Occipital lobe (tissue), 2 donors: ENCODE measurements around the gene TTLL5. TPM values are rescaled to one million over a fixed set of nuclear protein-coding genes. Genes with fewer than 3 reads are reported as not detected.

Source experiments
- DNase-seq: peaks from one replicate; lab custom pipeline; 2025; lab: John Stamatoyannopoulos, UW
- total RNA-seq: library from RNA; depleted of rRNA; stranded (reverse); fragments of >200 nt; gene quantifications from one replicate; pipeline ENCODE4 v1.2.3, GENCODE V29; 2014

Gene TTLL5
- total RNA-seq, 1 donor from 2014 or later, result 36.7 TPM

DNA sequence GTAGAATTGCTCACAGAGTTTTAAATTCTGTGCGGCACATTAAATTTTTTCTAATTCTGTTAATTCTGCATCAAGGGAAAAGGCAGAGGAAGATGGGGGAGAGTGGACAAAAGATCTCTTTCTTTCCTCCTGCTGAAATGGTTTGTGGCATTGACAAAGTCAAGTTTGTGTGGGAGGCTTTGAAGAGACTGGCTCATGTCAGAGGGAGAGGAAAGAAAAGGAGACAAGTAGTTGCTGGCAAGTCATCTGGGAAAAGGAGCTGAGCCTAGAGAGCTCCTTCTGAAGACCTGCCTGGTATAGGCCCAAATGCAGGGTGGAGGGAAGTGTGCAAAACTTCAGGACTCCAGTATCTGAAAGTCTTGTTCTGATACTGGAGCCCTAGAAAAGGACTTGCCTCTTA lies 36.3 kb downstream of the TTLL5 start:
- no peak for DNase-seq

DNA sequence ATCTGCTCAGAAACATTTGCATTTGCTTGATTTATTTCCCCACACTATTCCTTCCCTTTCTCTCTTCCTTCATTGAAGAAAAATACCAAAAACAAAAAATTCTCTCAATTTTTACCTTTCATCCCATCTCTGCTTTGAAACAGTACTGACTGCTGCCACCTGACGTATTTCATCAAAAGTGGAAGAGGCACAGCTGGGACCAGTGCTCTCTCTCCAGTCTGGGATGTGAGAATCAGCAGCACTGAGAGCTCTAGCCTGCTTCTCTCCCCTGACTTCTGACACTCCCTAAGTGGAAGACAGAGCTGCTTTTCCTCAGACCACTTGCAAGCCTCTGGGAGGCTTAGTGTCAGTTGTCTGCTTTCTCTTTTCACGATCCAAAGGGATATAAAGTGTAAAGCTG lies 36.9 kb downstream of the TTLL5 start:
- DNase-seq, result no peak

DNA sequence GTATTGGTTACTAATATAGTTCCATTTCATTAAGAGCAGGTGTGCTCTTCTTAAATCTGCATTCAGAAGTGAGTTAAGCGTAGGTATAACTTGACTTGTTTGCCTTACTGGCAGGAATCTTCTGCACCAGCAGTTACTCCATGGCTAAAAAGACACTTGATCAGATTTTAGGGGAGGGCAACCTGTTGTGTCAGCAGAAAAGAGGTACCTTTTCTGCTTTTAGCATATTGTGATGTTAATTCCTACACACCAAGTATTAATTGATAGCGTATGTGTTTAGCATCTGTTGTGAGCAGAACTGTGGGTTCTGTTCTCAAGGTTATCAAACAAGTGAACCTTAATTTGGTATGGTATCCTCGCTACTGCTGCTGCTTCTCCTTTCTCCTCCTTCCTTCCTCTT lies 38.3 kb downstream of the TTLL5 start:
- no peak for DNase-seq

DNA sequence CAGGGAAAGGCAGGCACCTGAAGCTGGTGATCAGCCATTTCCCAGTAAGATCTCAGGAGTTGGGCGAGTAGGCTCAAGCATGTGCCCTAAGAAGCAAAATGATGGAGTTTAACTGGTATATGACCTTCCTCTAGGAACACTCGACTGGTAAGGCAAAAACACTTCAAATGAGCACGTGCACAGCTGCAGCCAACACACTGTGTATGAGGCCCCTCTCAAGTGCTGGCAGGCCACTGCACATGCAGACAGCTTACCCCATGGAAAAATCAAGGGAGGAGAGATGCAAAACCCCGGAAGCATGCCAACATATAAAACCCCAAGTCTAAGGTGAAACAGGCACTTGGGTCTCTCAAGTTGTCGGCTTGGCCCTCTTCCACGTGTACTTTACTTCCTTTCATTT lies 39.2 kb downstream of the TTLL5 start:
- DNase-seq, result no peak

DNA sequence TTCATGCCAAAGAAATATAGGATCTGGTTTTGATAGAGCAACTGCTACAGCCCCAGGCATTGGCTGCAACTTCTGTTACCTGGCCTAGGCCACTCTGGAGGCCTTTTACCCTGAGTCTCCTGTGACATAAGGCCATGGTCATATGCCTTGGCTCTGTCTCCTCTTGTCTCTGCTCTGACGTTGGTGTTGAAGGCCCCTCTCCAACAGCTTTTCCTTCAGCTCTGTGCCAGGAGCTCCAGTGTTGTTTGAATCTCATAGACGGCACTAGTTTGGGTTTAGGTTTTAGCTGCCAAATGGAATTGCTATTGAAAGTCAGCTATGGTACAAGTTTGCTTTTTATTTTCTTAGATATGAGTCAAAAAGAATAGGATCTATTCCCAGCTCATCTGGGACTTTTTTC lies 41.1 kb downstream of the TTLL5 start:
- DNase-seq, result no peak

DNA sequence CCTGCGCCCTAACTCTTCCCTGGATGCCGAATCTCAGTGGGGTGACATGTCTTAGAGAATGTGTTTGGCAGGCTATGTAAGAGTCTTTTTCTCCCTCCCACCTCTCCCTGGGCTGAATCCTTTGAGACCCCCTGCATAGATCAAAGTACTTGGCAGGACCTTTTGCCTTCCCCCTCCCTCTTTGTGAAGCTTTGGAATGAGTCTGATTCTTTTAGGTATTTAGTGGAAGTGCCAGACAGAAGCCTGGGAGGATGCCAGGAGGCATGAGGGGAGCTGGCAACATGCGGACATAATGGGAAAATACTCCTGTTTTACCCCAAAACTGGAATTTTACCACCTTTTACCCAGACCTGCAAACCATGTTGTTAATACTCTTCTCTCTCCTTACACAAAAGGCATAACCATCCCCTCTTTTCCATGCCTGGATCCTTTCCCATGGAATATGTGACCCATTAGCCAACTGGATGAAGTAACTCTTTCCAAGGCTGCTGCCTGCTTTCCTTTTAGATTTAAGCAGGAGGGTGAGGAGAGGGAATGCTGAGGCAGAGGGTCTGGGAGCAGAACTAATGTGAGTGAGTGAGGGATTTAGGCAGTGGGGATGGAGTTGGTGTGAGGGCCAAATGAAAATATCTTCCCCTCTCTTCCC lies 41.7 kb downstream of the TTLL5 start:
- no peak for DNase-seq

DNA sequence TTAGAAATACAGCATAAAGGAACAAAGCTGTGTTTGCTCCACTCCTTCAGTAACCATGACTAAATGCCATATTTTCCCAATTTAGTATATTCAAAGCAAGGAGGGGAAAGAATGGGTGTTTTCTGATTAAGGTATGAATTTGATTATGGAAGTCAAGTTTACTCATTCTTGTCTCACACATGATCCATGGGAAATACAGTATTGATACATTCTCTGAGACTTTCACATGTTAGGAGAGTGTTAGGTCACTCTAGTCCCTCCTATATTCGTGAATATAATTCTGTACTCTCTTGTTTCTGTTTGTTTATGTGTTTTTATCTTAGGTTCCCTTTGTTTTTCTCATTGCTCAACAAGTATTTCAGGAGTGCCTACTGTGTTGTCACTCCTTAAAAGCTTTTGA lies 42.4 kb downstream of the TTLL5 start:
- no peak for DNase-seq

DNA sequence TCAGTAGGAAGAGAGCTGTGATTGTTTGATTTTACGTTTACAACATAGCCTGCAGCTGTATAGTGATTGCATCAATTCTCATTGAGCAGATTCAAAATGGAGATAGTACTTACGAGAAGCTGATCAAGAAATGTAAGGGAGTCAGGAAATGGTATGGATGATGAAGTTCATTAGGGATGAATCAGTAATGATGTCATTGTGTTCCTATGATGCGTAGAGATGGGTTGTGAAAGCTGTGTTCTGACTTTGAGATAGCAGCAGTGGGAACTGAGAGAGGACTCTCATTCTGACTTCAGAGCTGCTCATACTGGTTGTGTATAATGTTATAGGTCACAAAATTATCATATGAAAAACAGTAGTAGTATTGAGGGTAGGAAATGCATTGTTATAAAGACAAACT lies 44.0 kb downstream of the TTLL5 start:
- DNase-seq, result no peak

DNA sequence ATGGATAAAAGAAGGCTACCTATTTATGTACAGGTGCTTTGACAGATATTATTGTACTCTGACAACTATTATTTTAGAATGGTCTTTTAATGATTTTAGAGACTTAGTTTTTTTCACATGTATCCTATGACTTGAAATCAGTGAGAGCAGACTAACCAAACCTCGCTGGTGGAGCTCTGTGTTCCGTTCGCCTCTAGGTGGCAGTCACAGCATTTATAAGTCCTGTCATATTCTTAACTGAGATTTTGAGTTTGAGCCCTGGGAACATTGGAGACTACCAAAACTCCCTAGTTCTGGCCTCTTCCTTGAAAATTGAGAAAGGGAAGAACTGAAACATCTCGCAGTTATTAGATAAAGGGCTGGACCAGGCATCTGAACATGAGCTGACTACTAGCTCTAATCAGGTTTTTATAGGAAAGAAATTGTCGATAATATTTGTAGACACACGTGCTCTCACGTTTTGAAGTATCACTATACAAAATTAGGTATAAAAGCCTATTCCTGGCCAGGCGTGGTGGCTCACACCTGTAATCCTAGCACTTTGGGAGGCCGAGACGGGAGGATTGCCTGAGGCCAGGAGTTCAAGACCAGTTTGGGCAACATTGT lies 48.3 kb downstream of the TTLL5 start:
- DNase-seq, result peak; percentile 49

DNA sequence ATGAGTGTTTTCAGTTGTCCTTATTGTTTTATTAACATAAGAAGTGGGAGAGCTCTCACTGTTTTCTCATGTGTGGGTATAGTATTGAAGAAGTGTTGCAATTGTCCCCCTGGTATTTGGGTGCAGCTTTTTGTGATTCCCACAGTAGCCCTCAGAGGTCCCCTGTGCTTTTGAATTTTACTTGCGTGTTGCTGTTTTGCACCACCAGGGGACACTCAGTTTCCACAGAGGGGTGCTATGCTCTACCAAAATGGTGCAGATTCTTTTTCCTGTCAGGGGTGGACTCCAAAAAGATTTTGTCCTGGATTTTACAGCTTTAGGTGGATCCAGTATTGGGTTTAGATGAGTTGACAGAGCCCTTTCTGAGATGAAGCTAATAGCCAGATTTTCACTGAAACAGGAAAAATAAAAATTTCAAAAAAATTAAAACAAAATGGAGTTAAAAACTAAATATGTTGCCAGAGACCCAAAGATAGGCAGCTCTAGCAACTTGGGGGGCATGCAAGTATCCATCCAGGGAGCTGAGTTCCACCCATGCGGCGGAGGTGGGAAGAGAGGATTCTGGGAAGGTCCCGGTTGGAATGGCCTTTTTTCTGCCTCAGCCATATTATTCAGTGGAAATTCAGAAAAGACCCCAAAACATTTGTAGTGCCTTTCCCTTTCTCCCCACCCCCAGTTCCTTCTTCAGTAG lies 50.2 kb downstream of the TTLL5 start:
- no peak for DNase-seq

DNA sequence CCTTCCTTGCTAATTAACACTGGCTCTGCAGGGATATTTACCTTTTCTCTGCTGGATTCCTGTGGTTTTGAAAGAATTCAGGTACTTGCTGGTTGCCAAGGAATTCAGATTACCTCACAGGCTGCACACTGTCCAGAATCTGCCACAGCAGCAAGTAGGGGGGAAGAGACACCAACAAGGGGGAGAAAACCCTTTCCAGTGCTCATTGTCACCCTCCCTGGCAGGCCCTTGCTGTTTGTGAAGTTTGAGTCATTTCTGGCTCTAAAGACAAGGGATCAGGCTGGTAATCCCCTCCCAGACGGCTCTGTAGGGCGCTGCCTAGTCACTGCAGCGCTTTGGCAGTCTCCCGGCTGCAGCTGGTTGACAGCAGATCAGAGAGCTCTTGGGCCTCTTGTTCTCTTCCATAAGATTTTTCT lies 50.8 kb downstream of the TTLL5 start:
- DNase-seq, result peak; percentile 80

DNA sequence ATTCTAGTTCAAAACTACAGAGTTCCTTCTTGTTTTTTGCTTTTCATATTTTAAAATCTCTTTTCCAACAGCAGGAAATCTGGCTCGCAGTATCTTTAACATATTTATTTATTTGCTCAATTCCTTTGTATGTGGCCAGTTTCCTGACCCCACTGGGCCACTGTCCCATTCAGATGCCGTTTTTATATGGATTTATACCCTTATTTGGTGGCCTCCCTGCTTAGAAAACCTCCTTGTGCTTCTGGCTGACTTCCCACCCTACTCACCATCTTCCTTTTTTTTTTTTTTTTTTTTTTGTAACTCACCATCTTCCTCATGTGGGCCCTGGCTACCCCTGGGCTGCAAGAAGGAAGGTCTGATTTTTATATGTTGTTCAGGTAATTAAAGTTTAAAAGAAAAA lies 53.9 kb downstream of the TTLL5 start:
- DNase-seq, result no peak

DNA sequence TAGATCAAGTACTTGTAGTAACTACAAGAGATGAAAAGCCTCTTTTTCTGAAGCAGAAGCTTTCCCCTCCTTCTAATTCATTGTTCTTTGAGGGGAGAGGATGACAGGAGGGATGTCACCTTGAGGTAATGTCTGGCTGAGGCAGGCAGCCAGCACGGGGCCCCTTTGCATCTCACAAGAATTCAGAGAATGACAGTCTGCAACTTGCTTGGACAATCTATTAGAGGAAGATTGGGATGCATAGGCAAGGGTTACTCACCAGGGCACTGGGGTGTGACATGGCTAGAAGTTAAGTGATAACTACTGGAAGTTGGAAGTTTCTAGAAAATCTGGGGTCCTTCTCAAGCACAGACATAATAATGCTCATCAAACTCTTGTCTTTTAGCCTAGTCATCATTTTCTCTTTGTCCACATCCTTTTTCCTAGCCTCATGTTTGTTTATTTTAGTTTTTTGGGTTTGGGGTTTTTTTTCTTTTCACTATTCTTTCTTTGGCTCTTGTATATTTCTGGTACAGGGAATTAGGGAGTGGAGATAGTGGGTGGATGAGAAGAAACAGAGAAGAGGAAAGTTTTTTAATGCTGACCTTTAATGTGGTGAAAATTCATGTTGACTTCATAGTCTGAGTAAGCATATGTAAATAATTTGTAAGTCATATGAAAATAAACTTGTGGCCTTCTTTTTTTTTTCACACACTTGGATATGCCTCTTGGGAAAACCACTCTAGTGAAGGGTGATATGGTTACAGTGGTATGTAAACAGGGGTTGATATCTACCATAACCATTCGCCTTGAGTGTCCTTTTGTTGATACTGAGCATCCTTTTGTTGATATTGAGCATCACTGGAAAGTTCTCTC lies 55.1 kb downstream of the TTLL5 start:
- DNase-seq, result no peak

DNA sequence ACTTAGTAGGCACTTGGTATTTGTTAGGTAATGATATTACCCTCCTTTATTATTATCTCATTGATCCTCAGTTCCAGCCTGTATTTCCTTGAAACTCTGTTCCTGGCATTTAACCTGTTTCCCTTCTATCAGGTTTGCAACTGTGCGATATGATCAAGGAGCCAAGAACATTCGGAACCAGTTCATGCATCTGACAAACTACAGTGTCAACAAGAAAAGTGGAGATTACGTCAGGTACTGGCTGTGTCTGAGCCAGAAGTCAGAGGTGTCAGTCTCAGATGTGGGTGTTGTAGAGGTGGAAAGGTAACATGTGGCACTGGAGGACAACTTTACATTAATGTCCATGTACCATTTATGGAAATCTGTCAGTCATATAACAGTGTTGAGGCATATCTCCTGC lies 56.7 kb downstream of the TTLL5 start:
- no peak for DNase-seq

DNA sequence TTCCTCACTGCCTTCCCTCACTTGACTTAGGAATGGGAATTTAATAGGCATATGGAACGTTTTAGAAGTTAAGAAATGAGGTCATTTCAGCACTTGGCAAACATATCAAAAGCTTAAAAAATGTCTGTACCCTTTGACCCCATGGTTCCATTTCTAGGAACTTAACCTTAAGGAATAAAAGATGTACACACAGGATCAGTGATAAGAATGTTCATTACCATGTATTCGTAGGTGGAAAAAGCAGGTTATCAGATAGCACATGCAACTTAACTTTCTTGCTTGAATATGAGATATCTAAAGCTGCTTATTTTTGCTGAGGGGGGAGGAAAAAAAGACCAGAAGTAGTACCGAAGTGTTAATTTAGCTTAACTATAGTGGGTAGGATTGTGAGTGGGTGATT lies 57.2 kb downstream of the TTLL5 start:
- DNase-seq, result no peak

DNA sequence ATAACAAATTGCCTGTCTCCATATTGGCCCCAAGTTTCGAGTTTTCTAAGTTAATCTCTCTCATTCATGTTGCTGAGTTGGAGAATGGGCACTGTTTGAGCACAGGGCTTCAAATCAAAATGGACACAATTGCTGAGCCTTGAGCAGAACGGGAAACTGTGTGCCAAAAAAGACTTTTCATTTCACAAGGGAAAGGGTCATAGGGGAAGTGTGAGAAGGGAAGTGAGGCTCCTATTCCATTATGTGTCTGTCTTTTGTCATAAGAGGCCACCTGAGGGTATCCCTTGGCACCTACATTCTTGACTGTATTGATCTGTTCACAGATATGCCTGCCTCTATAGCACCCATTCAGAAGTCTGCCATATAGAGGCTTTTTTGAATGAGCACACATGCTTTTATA lies 59.1 kb downstream of the TTLL5 start:
- DNase-seq, result no peak

DNA sequence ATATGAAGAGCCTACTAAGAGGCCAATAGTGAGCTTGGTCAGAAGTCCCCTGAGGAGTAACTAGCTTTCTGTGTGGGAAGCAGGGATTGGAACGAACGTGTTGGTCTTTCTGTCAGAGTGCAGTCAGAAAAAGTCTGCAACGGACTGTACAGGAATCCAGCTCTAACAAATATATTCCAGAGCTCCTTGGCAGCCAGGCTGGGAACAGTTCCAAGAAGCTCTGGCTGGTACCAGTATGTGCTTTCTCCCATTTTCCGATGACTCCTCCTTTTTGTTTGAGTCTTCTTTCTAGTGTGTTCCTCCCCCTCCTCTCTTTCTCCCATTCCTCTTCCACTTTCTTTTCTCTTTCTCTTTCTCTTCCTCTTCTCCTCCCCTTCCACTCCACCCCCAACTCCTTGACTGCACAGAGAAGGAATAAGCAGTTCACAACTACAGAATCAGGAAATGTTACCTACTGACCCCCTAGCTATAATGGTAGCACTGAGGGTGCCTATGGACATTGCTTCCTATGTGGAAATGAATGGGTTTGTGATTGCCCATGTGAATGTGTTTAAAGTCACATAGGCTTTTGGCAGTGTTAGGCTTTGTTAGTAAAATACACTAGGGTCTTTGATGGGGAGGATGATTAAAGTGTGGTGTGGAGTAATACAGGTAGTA lies 59.9 kb downstream of the TTLL5 start:
- peak; percentile 56 for DNase-seq

DNA sequence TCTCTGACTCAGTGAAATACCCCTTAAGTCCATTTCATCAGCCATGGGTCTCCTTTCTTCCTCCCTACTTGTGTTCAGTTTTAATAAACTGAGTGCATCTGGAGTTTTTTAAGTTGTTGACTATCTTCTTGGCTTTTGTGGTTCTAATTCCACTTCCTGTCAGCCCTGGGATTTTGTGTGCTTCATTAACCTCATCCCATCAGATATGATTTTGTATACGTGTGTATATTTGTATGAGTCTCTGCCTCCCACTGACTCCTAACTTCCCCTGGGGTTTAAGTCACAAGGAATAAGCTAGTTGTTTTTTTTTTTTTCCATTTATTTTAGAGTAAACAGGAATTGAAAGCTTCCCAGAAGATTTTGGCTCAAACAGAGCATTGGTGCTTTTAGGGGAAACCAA lies 62.7 kb downstream of the TTLL5 start:
- no peak for DNase-seq

DNA sequence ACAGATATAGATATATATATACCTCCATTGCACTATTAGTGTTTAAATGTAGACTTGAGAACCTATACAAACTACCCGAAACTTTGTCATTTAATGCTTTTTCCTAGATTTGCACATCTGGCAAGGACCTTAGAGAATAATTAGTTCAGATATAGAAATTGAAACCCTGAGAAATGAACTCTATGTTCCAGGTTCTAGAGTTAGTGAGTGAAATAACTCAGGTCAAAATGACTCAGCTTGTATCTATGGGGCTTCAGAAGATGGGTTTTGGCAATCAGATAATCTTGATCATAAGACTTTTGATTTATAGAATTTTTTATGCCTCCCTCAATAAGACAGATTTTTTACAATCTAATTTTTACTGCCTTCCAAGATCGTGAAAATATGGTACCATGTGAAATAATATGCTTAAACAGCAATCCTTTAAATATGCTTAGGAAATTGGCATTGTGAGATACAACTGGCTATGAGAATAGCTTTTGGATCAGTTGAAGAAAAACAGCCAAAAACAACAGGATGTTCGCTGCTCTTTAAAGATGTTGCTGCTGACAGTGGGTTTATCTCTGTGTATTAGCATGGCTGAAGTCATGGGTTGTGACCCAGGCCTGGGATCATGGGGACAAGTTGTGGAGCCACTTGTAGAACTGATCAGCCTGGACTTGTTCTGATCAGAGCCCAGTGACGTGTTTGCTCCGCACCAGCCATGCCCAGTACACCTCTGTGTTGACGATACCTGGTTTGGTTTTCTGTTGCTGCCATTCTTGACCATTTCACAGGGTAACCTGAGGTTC lies 63.6 kb downstream of the TTLL5 start:
- no peak for DNase-seq

DNA sequence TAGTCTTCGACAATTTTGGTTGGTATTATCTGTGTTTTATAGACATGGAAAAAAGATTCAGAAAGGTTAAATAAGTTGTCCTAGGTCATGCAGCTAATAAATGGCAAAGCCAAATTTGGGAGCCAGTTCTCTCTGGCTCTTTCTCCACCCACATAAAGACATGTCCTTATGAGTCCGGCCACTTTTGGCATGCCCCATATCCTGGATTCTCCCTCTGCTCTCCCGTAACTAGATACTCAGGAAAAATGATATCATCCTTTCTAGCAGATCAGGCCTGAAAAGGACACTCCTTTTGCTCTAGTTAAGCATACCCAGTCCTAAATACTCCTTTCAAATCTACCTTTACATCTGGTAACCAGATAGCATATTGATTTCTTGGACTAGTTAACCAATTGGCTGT lies 64.4 kb downstream of the TTLL5 start:
- no peak for DNase-seq

DNA sequence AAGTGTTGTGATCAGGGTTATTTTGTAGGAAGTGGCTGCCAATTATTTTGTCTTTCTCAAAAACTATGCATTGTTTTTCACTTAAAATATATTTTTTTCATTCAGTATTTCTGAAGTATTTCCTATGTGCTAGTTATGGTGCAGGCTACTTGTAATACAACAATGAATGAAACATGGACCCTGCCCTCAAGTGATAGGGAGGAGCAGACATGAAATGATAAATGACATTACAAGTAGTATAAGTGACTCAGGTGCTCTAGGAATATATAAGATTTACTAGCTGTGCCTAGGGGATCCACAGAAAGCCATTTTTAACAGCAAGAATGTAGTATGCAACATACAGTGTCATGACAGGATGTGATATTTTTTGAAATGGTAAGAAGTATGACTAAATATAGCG lies 65.3 kb downstream of the TTLL5 start:
- DNase-seq, result no peak
